Measurements from ENCODE around the gene PKIB. TPM values are rescaled to one million over a fixed set of nuclear protein-coding genes. Genes with fewer than 3 reads are reported as not detected.
A peak's percentile ranks its signal among the peaks of the same experiment; 100 is the strongest.
"Not testable (repeated sequence)": the region's sequence is repeated elsewhere in the genome, so short reads cannot be mapped to it uniquely, and the experiment has no call there.

The PKIB gene
- total RNA-seq, 2 donors from 2014 or later: 46.0 to 56.1 TPM

GRCh38 chr6:122740091-122740490 is 129.9 kb downstream of the PKIB start:
- WGBS, 2 experiments (ENCODE audit: insufficient coverage in 1 of 2, insufficient read length in 1 of 2): no CpG with 5 or more reads among the region's 2 CpGs
- TF ChIP-seq CTCF (conservative IDR thresholded peaks at IDR 0.05): no peak
- no peaks in the 10 kb centered on the region for H3K36me3 Mint-ChIP-seq (ENCODE audit: low read depth)

DNA sequence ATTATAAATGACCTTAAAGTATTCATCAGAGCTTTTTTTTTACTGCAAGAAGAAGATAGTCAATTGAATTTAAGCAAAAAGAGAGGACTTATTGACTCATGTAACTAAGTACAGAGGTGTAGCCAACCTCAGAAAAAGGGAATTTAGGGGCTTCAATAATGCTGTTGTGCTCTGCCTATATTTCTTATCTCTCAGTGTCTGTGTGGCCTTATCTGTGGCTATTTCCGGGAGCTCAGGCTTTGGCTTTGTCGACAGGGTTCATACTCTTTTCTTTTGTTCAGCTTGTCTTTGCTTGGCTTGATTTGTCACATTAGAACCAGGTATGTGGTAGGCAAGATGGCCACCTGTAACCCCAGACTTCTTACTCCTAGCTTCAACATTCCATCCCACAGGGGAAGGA is 130.7 kb downstream of the PKIB start:
- Histone ChIP-seq H3K9ac (ENCODE audit: extremely low read depth, low read length, poor library complexity, severe bottlenecking) (no peak overlapping the region), H3K36me3 (ENCODE audit: control insufficient read depth, insufficient read depth, low read length) (no peaks in the 10 kb centered on the region), H3K4me1 (ENCODE audit: control insufficient read depth, insufficient read depth, low read length) (no peaks in the 10 kb centered on the region), H3K9me3 (ENCODE audit: control insufficient read depth, low read length) (peaks cover 10% of the 10 kb centered on the region), H3K27ac (ENCODE audit: low read depth, low read length) (no peak overlapping the region), H3K27me3 (ENCODE audit: control insufficient read depth, insufficient read depth, low read length, poor library complexity, severe bottlenecking) (no peaks in the 10 kb centered on the region), H3K4me3 (ENCODE audit: low read length) (no peak overlapping the region)
- Mint-ChIP-seq H3K4me3 (no peak overlapping the region), H3K36me3 (ENCODE audit: low read depth) (no peaks in the 10 kb centered on the region), H3K4me1 (peaks cover 4% of the 10 kb centered on the region), H3K27me3 (ENCODE audit: insufficient read depth) (peaks cover 13% of the 10 kb centered on the region), H3K27ac (no peak overlapping the region), H3K9me3 (peaks cover 12% of the 10 kb centered on the region)
- TF ChIP-seq CTCF (conservative IDR thresholded peaks at IDR 0.05): no peak
- 91 to 100% methylated on average over 1 to 2 of the region's 2 CpGs for WGBS, 2 experiments (ENCODE audit: insufficient coverage in 1 of 2, insufficient read length in 1 of 2)
- no peak for DNase-seq

More at GRCh38 chr6:122740091-122740490, 129.9 kb downstream of the PKIB start:
- Histone ChIP-seq H3K9ac (ENCODE audit: extremely low read depth, low read length, poor library complexity, severe bottlenecking) (no peak overlapping the region), H3K9me3 (ENCODE audit: control insufficient read depth, low read length) (peaks cover 10% of the 10 kb centered on the region), H3K4me1 (ENCODE audit: control insufficient read depth, insufficient read depth, low read length) (no peaks in the 10 kb centered on the region), H3K27me3 (ENCODE audit: control insufficient read depth, insufficient read depth, low read length, poor library complexity, severe bottlenecking) (no peaks in the 10 kb centered on the region), H3K27ac (ENCODE audit: low read depth, low read length) (no peak overlapping the region), H3K36me3 (ENCODE audit: control insufficient read depth, insufficient read depth, low read length) (no peaks in the 10 kb centered on the region), H3K4me3 (ENCODE audit: low read length) (no peak overlapping the region)
- H3K4me1 Mint-ChIP-seq: peaks cover 8% of the 10 kb centered on the region
- H3K4me3 Mint-ChIP-seq: no peak overlapping the region
- H3K27ac Mint-ChIP-seq: no peak overlapping the region
- H3K9me3 Mint-ChIP-seq: peaks cover 12% of the 10 kb centered on the region
- peaks cover 9% of the 10 kb centered on the region for H3K27me3 Mint-ChIP-seq (ENCODE audit: insufficient read depth)
- no peak for DNase-seq

GRCh38 chr6:122744247-122744646 is 134.0 kb downstream of the PKIB start:
- not testable (repeated sequence) for H3K4me3 ChIP-seq (ENCODE audit: low read length); H3K27ac Mint-ChIP-seq; H3K9ac ChIP-seq (ENCODE audit: extremely low read depth, low read length, poor library complexity, severe bottlenecking); H3K36me3 ChIP-seq (ENCODE audit: control insufficient read depth, insufficient read depth, low read length); H3K4me1 Mint-ChIP-seq; DNase-seq; H3K36me3 Mint-ChIP-seq (ENCODE audit: low read depth); H3K4me3 Mint-ChIP-seq; H3K27ac ChIP-seq (ENCODE audit: low read depth, low read length); H3K4me1 ChIP-seq (ENCODE audit: control insufficient read depth, insufficient read depth, low read length); H3K27me3 ChIP-seq (ENCODE audit: control insufficient read depth, insufficient read depth, low read length, poor library complexity, severe bottlenecking)
- 42 to 86% methylated on average over 2 to 7 of the region's 8 CpGs for WGBS, 2 experiments (ENCODE audit: insufficient coverage in 1 of 2, insufficient read length in 1 of 2)
- peaks cover 34% of the 10 kb centered on the region for H3K9me3 Mint-ChIP-seq
- TF ChIP-seq CTCF (conservative IDR thresholded peaks at IDR 0.05): peak; percentile 62
- peaks cover 28% of the 10 kb centered on the region for H3K9me3 ChIP-seq (ENCODE audit: control insufficient read depth, low read length)
- H3K27me3 Mint-ChIP-seq (ENCODE audit: insufficient read depth): peaks cover 30% of the 10 kb centered on the region

DNA sequence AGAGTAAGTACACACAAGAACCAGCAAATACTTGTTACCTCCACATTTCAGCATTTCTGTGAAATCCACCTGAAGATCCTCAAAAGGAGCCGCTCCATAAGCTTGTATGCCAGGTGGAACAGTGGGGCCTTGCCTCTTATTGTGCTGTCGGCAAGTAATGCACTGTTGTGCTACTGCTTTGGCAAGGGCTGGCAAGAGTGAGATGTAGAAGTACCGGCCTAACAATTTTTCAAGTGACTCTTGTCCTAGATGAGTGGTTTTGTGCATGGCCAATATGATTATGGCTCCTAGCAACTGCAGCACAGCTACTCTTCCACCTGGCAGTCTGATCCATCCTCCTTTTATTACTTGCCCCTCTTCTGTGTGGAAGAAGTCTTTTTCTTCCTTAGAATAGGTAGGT is 134.7 kb downstream of the PKIB start:
- not testable (repeated sequence) for DNase-seq; H3K4me1 Mint-ChIP-seq; H3K36me3 Mint-ChIP-seq (ENCODE audit: low read depth); H3K4me1 ChIP-seq (ENCODE audit: control insufficient read depth, insufficient read depth, low read length); H3K27ac Mint-ChIP-seq; H3K9ac ChIP-seq (ENCODE audit: extremely low read depth, low read length, poor library complexity, severe bottlenecking); H3K36me3 ChIP-seq (ENCODE audit: control insufficient read depth, insufficient read depth, low read length); H3K27ac ChIP-seq (ENCODE audit: low read depth, low read length); H3K4me3 ChIP-seq (ENCODE audit: low read length); H3K27me3 ChIP-seq (ENCODE audit: control insufficient read depth, insufficient read depth, low read length, poor library complexity, severe bottlenecking); H3K4me3 Mint-ChIP-seq
- peaks cover 30% of the 10 kb centered on the region for H3K27me3 Mint-ChIP-seq (ENCODE audit: insufficient read depth)
- 96 to 100% methylated on average over 1 to 3 of the region's 3 CpGs for WGBS, 2 experiments (ENCODE audit: insufficient coverage in 1 of 2, insufficient read length in 1 of 2)
- H3K9me3 Mint-ChIP-seq: peaks cover 40% of the 10 kb centered on the region
- peaks cover 34% of the 10 kb centered on the region for H3K9me3 ChIP-seq (ENCODE audit: control insufficient read depth, low read length)
